ENCODE results near the gene THUMPD1.
A peak's percentile ranks its signal among the peaks of the same experiment; 100 is the strongest.

THUMPD1 gene

DNA sequence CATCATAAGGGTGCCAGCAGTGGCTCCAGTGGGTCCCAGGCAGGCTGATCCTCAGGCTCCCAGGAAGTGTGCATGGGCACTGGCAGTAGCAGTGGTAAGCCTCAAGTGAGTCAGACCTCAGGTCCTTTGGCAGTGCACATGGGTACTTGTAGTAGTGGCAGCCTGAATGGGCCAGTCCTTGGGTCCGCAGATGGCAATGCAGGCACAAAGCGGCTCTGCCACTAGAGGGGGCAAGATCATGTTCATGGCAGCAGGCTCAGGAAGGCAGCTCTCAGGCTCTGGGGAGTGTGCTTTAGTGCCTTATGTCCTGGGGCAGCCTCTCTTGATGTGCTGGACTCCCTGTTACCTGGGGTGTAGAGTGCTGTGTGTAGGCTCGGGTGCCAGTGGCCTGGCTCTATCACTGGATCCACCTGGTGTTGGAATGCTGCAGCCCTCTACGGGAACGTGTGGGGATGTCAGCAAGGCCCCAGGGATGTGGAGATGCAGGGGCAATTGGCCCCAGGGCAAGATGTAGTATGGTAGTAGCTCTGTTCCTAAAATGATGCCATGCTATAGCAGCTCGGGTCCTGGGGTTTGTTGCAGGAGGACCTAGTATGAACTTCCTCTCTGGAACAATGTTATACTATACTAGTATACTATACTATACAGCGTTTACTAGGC is 33.2 kb upstream of the THUMPD1 start:
- WGBS (ENCODE audit: extremely low coverage, insufficient coverage, low lambda C conversion rate): no CpG with 5 or more reads among the region's 7 CpGs
- H2BK120ac ChIP-seq (ENCODE audit: low read depth, low read length): no peak overlapping the region
- H3K79me2 ChIP-seq (ENCODE audit: control insufficient read depth, insufficient read depth, low read length): no peaks in the 10 kb centered on the region
- H3K4me1 ChIP-seq (ENCODE audit: control insufficient read depth, low read depth, low read length): no peaks in the 10 kb centered on the region
- H3K4ac ChIP-seq (ENCODE audit: low read depth, low read length): no peak overlapping the region
- H3K36me3 ChIP-seq (ENCODE audit: control insufficient read depth, insufficient read depth, low read length): no peaks in the 10 kb centered on the region
- H3K4me2 ChIP-seq (ENCODE audit: low read length): no peak overlapping the region
- H3K9ac ChIP-seq (ENCODE audit: low read length): no peak overlapping the region
- no peak overlapping the region for H3K27ac ChIP-seq (ENCODE audit: low read depth, low read length)
- no peak overlapping the region for H4K5ac ChIP-seq (ENCODE audit: low read length)
- H3K56ac ChIP-seq (ENCODE audit: low read length): no peak overlapping the region
- no peak overlapping the region for H3K18ac ChIP-seq (ENCODE audit: low read length)
- no peaks in the 10 kb centered on the region for H3K79me1 ChIP-seq (ENCODE audit: low read length)
- H3K23ac ChIP-seq (ENCODE audit: low read length): no peak overlapping the region
- H4K8ac ChIP-seq (ENCODE audit: low read depth, low read length): no peak overlapping the region
- H2BK15ac ChIP-seq (replicated peaks; ENCODE audit: low read depth): no peak overlapping the region
- H3K4me3 ChIP-seq (ENCODE audit: low read length): no peak overlapping the region
- H2BK5ac ChIP-seq (ENCODE audit: low read length): no peak overlapping the region
- no peaks in the 10 kb centered on the region for H3K27me3 ChIP-seq (ENCODE audit: insufficient read depth, low read length, poor library complexity)
- DNase-seq: peak; percentile 86
- H2AK5ac ChIP-seq (ENCODE audit: low read length): no peak overlapping the region

DNA sequence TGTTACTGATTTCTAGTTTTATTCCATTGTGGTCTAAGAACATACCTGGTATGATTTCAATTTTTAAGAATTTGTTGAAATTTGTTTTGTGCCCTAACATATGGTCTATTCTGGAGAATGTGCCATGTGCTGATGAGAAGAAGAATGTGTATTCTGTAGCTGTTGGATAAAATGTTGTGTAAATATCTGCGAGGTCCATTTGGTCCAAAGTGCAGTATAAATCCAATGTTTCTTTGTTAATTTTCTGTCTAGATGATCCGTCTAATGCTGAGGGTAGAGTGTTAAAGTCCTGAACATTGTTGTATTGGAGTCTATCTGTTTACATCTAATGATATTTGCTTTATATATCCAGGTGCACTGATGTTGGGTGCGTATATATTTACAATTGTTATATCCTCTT is 32.1 kb upstream of the THUMPD1 start:
- H3K4me3 ChIP-seq (ENCODE audit: low read length): no peak overlapping the region
- no peak overlapping the region for H3K4ac ChIP-seq (ENCODE audit: low read depth, low read length)
- H3K79me1 ChIP-seq (ENCODE audit: low read length): no peaks in the 10 kb centered on the region
- H3K23ac ChIP-seq (ENCODE audit: low read length): no peak overlapping the region
- no peak overlapping the region for H2BK5ac ChIP-seq (ENCODE audit: low read length)
- no peak overlapping the region for H2AK5ac ChIP-seq (ENCODE audit: low read length)
- H4K8ac ChIP-seq (ENCODE audit: low read depth, low read length): no peak overlapping the region
- no CpG with 5 or more reads among the region's 3 CpGs for WGBS (ENCODE audit: extremely low coverage, insufficient coverage, low lambda C conversion rate)
- H3K9ac ChIP-seq (ENCODE audit: low read length): no peak overlapping the region
- H3K56ac ChIP-seq (ENCODE audit: low read length): no peak overlapping the region
- DNase-seq: no peak
- H3K79me2 ChIP-seq (ENCODE audit: control insufficient read depth, insufficient read depth, low read length): no peaks in the 10 kb centered on the region
- no peaks in the 10 kb centered on the region for H3K27me3 ChIP-seq (ENCODE audit: insufficient read depth, low read length, poor library complexity)
- H3K4me1 ChIP-seq (ENCODE audit: control insufficient read depth, low read depth, low read length): no peaks in the 10 kb centered on the region
- no peaks in the 10 kb centered on the region for H3K36me3 ChIP-seq (ENCODE audit: control insufficient read depth, insufficient read depth, low read length)
- H2BK120ac ChIP-seq (ENCODE audit: low read depth, low read length): no peak overlapping the region
- H3K18ac ChIP-seq (ENCODE audit: low read length): no peak overlapping the region
- no peak overlapping the region for H4K5ac ChIP-seq (ENCODE audit: low read length)
- H3K4me2 ChIP-seq (ENCODE audit: low read length): no peak overlapping the region
- H3K27ac ChIP-seq (ENCODE audit: low read depth, low read length): no peak overlapping the region
- H2BK15ac ChIP-seq (replicated peaks; ENCODE audit: low read depth): no peak overlapping the region

DNA sequence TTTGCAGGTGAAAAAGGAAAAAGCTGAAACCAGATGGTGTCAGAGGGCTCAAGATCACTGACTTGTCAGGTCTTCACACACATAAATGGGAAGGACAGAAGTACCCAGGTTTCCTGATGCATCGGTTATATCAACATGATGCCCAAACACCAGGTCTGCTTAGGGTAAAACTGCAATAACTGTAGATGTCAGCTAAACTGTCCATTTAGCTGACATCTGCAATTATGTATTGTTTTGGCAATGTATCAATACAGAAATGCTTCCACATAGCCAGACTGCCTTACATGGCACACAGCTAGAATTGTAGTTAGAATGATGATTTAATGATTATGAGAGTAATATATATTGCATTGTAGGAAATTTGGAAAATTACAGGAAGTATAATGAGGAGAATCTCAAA is 27.2 kb upstream of the THUMPD1 start:
- H3K9ac ChIP-seq (ENCODE audit: low read length): no peak overlapping the region
- WGBS (ENCODE audit: extremely low coverage, insufficient coverage, low lambda C conversion rate): no CpG with 5 or more reads among the region's 1 CpG
- H3K79me2 ChIP-seq (ENCODE audit: control insufficient read depth, insufficient read depth, low read length): no peaks in the 10 kb centered on the region
- H4K5ac ChIP-seq (ENCODE audit: low read length): no peak overlapping the region
- no peaks in the 10 kb centered on the region for H3K27me3 ChIP-seq (ENCODE audit: insufficient read depth, low read length, poor library complexity)
- no peak for DNase-seq
- no peaks in the 10 kb centered on the region for H3K4me1 ChIP-seq (ENCODE audit: control insufficient read depth, low read depth, low read length)
- H3K4me2 ChIP-seq (ENCODE audit: low read length): no peak overlapping the region
- no peak overlapping the region for H2BK5ac ChIP-seq (ENCODE audit: low read length)
- H3K18ac ChIP-seq (ENCODE audit: low read length): no peak overlapping the region
- no peak overlapping the region for H3K23ac ChIP-seq (ENCODE audit: low read length)
- H3K4ac ChIP-seq (ENCODE audit: low read depth, low read length): no peak overlapping the region
- no peak overlapping the region for H2BK15ac ChIP-seq (replicated peaks; ENCODE audit: low read depth)
- no peak overlapping the region for H2AK5ac ChIP-seq (ENCODE audit: low read length)
- H2BK120ac ChIP-seq (ENCODE audit: low read depth, low read length): no peak overlapping the region
- no peak overlapping the region for H4K8ac ChIP-seq (ENCODE audit: low read depth, low read length)
- no peak overlapping the region for H3K56ac ChIP-seq (ENCODE audit: low read length)
- no peaks in the 10 kb centered on the region for H3K79me1 ChIP-seq (ENCODE audit: low read length)
- H3K36me3 ChIP-seq (ENCODE audit: control insufficient read depth, insufficient read depth, low read length): no peaks in the 10 kb centered on the region
- H3K27ac ChIP-seq (ENCODE audit: low read depth, low read length): no peak overlapping the region
- no peak overlapping the region for H3K4me3 ChIP-seq (ENCODE audit: low read length)

DNA sequence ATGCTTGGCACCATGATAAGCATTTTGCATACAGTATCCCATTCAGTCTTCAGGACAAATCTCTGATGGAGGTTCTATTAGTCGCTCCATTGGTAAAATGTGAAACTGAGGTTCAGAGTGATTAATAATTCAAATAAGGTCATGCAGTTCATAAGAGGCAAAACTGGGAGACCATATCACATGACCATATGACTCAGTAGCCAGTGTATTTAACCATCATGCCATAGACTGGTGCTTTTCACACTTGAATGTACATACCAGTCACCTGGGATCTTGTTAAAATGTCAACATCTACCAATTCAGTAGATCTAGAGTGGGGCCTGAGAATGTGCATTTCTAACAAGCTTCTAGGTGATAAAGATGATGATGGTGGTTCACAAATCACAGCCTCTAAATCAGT is 26.5 kb upstream of the THUMPD1 start:
- no peak overlapping the region for H4K5ac ChIP-seq (ENCODE audit: low read length)
- no peak overlapping the region for H3K9ac ChIP-seq (ENCODE audit: low read length)
- H3K18ac ChIP-seq (ENCODE audit: low read length): no peak overlapping the region
- no peak overlapping the region for H3K4me3 ChIP-seq (ENCODE audit: low read length)
- H3K27me3 ChIP-seq (ENCODE audit: insufficient read depth, low read length, poor library complexity): no peaks in the 10 kb centered on the region
- H3K23ac ChIP-seq (ENCODE audit: low read length): no peak overlapping the region
- H3K4me1 ChIP-seq (ENCODE audit: control insufficient read depth, low read depth, low read length): no peaks in the 10 kb centered on the region
- H2AK5ac ChIP-seq (ENCODE audit: low read length): no peak overlapping the region
- no CpG with 5 or more reads among the region's 1 CpG for WGBS (ENCODE audit: extremely low coverage, insufficient coverage, low lambda C conversion rate)
- no peak overlapping the region for H3K4ac ChIP-seq (ENCODE audit: low read depth, low read length)
- no peak overlapping the region for H4K8ac ChIP-seq (ENCODE audit: low read depth, low read length)
- no peak for DNase-seq
- no peak overlapping the region for H2BK120ac ChIP-seq (ENCODE audit: low read depth, low read length)
- no peaks in the 10 kb centered on the region for H3K79me2 ChIP-seq (ENCODE audit: control insufficient read depth, insufficient read depth, low read length)
- H3K4me2 ChIP-seq (ENCODE audit: low read length): no peak overlapping the region
- no peaks in the 10 kb centered on the region for H3K36me3 ChIP-seq (ENCODE audit: control insufficient read depth, insufficient read depth, low read length)
- no peak overlapping the region for H2BK5ac ChIP-seq (ENCODE audit: low read length)
- no peak overlapping the region for H3K27ac ChIP-seq (ENCODE audit: low read depth, low read length)
- no peaks in the 10 kb centered on the region for H3K79me1 ChIP-seq (ENCODE audit: low read length)
- no peak overlapping the region for H2BK15ac ChIP-seq (replicated peaks; ENCODE audit: low read depth)
- no peak overlapping the region for H3K56ac ChIP-seq (ENCODE audit: low read length)

DNA sequence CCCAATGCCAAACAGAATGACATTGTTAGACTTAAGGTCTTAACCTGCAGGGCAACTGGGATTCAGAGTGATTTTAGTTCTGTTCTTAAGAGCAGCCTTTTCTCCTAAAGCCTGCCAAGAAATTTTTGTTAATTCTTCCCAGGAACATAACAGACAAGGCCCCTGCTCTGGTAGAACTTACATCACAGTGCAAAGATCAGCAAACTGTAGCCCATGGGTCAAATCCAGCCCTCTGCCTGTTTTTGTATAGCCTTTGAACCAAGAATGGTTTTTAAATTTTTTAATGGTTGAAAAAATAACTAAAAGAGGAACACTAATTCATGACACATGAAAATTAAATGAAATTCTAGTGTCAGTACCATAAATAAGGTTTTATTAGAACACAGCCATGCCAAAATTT is 26.0 kb upstream of the THUMPD1 start:
- H3K56ac ChIP-seq (ENCODE audit: low read length): no peak overlapping the region
- H4K8ac ChIP-seq (ENCODE audit: low read depth, low read length): no peak overlapping the region
- H3K27me3 ChIP-seq (ENCODE audit: insufficient read depth, low read length, poor library complexity): no peaks in the 10 kb centered on the region
- H3K4me2 ChIP-seq (ENCODE audit: low read length): no peak overlapping the region
- H2BK15ac ChIP-seq (replicated peaks; ENCODE audit: low read depth): no peak overlapping the region
- no peak for DNase-seq
- H3K4me1 ChIP-seq (ENCODE audit: control insufficient read depth, low read depth, low read length): no peaks in the 10 kb centered on the region
- H3K4ac ChIP-seq (ENCODE audit: low read depth, low read length): no peak overlapping the region
- H3K79me1 ChIP-seq (ENCODE audit: low read length): no peaks in the 10 kb centered on the region
- H2AK5ac ChIP-seq (ENCODE audit: low read length): no peak overlapping the region
- no peaks in the 10 kb centered on the region for H3K36me3 ChIP-seq (ENCODE audit: control insufficient read depth, insufficient read depth, low read length)
- no peak overlapping the region for H3K18ac ChIP-seq (ENCODE audit: low read length)
- H4K5ac ChIP-seq (ENCODE audit: low read length): no peak overlapping the region
- no peak overlapping the region for H3K23ac ChIP-seq (ENCODE audit: low read length)
- no peak overlapping the region for H3K27ac ChIP-seq (ENCODE audit: low read depth, low read length)
- H3K9ac ChIP-seq (ENCODE audit: low read length): no peak overlapping the region
- H3K4me3 ChIP-seq (ENCODE audit: low read length): no peak overlapping the region
- no peak overlapping the region for H2BK5ac ChIP-seq (ENCODE audit: low read length)
- no peaks in the 10 kb centered on the region for H3K79me2 ChIP-seq (ENCODE audit: control insufficient read depth, insufficient read depth, low read length)
- H2BK120ac ChIP-seq (ENCODE audit: low read depth, low read length): no peak overlapping the region

DNA sequence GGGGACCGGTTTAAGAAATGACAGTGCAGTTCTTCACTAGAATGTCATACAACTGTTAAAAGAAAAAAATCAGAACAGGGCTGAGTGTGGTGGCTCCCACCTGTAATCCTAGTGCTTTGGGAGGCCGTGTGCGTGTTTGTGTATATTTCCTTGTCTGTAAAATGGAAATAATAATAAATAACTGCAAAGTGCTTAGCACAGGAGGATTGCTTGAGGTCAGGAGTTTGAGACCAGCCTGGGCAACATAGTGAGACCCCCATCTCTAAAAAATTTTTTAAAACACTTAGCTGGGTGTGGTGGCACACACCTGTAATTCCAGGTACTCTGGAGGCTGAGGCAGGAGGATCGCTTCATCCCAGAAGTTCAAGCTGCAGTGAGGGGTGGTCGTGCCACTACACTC is 24.7 kb upstream of the THUMPD1 start:
- H4K8ac ChIP-seq (ENCODE audit: low read depth, low read length): no peak overlapping the region
- no peak overlapping the region for H3K23ac ChIP-seq (ENCODE audit: low read length)
- H2BK5ac ChIP-seq (ENCODE audit: low read length): no peak overlapping the region
- H2AK5ac ChIP-seq (ENCODE audit: low read length): no peak overlapping the region
- no peak overlapping the region for H3K27ac ChIP-seq (ENCODE audit: low read depth, low read length)
- H4K5ac ChIP-seq (ENCODE audit: low read length): no peak overlapping the region
- no peak overlapping the region for H3K56ac ChIP-seq (ENCODE audit: low read length)
- H3K18ac ChIP-seq (ENCODE audit: low read length): no peak overlapping the region
- H3K27me3 ChIP-seq (ENCODE audit: insufficient read depth, low read length, poor library complexity): no peaks in the 10 kb centered on the region
- DNase-seq: no peak
- H3K4me1 ChIP-seq (ENCODE audit: control insufficient read depth, low read depth, low read length): no peaks in the 10 kb centered on the region
- H3K79me2 ChIP-seq (ENCODE audit: control insufficient read depth, insufficient read depth, low read length): no peaks in the 10 kb centered on the region
- H3K4me3 ChIP-seq (ENCODE audit: low read length): no peak overlapping the region
- H3K4me2 ChIP-seq (ENCODE audit: low read length): no peak overlapping the region
- H3K4ac ChIP-seq (ENCODE audit: low read depth, low read length): no peak overlapping the region
- no peak overlapping the region for H2BK15ac ChIP-seq (replicated peaks; ENCODE audit: low read depth)
- no CpG with 5 or more reads among the region's 5 CpGs for WGBS (ENCODE audit: extremely low coverage, insufficient coverage, low lambda C conversion rate)
- no peaks in the 10 kb centered on the region for H3K79me1 ChIP-seq (ENCODE audit: low read length)
- no peak overlapping the region for H3K9ac ChIP-seq (ENCODE audit: low read length)
- no peaks in the 10 kb centered on the region for H3K36me3 ChIP-seq (ENCODE audit: control insufficient read depth, insufficient read depth, low read length)
- H2BK120ac ChIP-seq (ENCODE audit: low read depth, low read length): no peak overlapping the region
